GM12864 (cell line): ENCODE data around the gene TSPAN9.

Source experiments
- DNase-seq: peaks from one replicate; pipeline ENCODE4 v3.0.0-alpha.2; 2011; ENCODE audit warnings: low read depth
- H3K4me3 ChIP-seq: 2 replicates; pipeline ENCODE4 v1.5.1; 2011; ENCODE audit warnings: mild to moderate bottlenecking, low read depth, low read length, control low read depth
- TF ChIP-seq, protein P1 (sequence below): IDR thresholded peaks from 2 replicates; pipeline ENCODE4 v1.5.1; 2011; ENCODE audit warnings: low read depth, mild to moderate bottlenecking, moderate library complexity, low read length, control low read depth, inconsistent platforms; ENCODE audit errors: missing control alignments

The TSPAN9 gene

GRCh38 chr12:3084742-3085141, 7.6 kb downstream of the TSPAN9 start:
- no peak overlapping the region for H3K4me3 ChIP-seq
- TF ChIP-seq, protein P1, sequence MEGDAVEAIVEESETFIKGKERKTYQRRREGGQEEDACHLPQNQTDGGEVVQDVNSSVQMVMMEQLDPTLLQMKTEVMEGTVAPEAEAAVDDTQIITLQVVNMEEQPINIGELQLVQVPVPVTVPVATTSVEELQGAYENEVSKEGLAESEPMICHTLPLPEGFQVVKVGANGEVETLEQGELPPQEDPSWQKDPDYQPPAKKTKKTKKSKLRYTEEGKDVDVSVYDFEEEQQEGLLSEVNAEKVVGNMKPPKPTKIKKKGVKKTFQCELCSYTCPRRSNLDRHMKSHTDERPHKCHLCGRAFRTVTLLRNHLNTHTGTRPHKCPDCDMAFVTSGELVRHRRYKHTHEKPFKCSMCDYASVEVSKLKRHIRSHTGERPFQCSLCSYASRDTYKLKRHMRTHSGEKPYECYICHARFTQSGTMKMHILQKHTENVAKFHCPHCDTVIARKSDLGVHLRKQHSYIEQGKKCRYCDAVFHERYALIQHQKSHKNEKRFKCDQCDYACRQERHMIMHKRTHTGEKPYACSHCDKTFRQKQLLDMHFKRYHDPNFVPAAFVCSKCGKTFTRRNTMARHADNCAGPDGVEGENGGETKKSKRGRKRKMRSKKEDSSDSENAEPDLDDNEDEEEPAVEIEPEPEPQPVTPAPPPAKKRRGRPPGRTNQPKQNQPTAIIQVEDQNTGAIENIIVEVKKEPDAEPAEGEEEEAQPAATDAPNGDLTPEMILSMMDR, result no peak
- DNase-seq, result no peak

- DNase-seq, result no peak
- TF ChIP-seq, protein P1, result no peak
- no peak overlapping the region for H3K4me3 ChIP-seq
These were observed 8.4 kb downstream of the TSPAN9 start for GRCh38 chr12:3085341-3086139.

DNA sequence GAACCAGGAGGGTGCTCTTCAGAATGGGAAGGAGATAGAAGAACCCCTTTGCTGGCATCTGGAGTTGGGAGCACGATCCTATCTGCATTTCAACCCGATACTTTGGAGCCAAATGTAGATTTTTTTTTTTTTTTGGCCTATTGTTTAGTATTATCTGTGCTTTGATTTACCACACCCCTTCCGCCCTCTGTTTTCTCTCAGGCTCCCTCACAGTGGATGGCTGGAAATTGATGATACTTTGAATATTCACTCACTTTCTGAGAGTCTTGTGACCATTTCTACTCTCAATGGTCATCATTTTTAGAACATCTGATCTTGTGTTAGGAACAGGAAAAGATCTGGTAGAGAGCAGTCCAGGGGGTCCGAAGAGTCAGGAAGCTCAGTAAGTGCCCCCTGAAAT, 9.0 kb downstream of the TSPAN9 start:
- H3K4me3 ChIP-seq, result no peak overlapping the region
- TF ChIP-seq, protein P1, result no peak
- no peak for DNase-seq

- DNase-seq, result no peak
- TF ChIP-seq, protein P1, result no peak
- H3K4me3 ChIP-seq, result no peak overlapping the region
These were observed 9.6 kb downstream of the TSPAN9 start for GRCh38 chr12:3086729-3087323.

DNA sequence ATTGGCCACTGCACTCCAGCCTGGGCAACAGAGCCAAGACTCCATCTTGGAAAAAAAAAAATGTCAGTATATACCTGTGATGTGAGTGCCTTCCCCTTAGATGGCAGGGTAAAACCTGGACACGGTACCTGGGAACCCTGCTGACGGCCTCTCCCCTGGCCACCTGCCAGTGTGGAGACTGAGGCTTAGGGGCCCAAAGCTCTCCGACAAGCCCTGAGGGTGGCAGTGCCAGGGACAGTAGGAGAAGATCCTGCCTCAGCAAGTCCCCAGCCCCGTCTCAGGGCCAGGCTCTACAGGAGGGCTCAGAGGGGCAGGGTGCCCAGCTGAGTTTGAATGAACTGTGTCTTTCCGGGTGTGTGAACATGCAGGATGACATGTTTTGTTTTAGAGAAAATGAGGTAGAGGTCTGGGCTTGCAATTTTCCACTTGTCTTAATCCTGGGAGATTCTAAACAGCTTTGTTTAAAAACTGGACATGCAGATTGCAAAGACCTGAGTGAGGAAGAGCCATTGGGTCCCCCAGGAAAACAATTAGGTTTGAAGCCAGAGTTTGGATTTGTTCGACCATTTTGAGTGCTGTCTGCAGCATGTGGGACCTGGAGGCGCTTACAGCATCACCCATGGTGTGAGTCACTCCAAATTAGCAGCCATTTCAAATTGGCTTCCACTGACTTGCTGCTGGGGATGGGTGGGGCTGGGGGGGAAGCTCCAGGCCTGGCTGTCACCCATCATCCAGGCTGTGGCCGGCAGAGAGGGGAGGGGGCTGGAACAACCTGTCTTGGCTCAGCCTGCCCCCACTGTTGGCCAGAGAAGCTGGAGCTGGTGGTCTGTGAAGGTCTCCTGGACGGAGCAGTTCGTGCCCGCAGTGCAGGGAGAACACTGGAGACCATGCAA, 10.8 kb downstream of the TSPAN9 start:
- DNase-seq, result no peak
- H3K4me3 ChIP-seq, result no peak overlapping the region
- TF ChIP-seq, protein P1, result no peak

- H3K4me3 ChIP-seq, result no peak overlapping the region
- DNase-seq, result no peak
- TF ChIP-seq, protein P1, result no peak
These were observed 12.4 kb downstream of the TSPAN9 start for GRCh38 chr12:3089588-3089987.
